Subcutaneous adipose tissue (tissue), 4 donors: ENCODE results near the gene TP53BP1. TPM values are rescaled to one million over a fixed set of nuclear protein-coding genes. Genes with fewer than 3 reads are reported as not detected.

ENCODE experiments used
- total RNA-seq, 4 donors: library from RNA; depleted of rRNA; stranded (reverse); fragments of >200 nt; gene quantifications; one replicate each; pipeline ENCODE4 v1.1.0, GENCODE V29; 2016
- TF ChIP-seq, protein P1 (sequence below): fragments of 450-650 bp; IDR thresholded peaks from one replicate; pipeline ENCODE4 v1.5.1; 2016; ENCODE audit warnings: low read depth, mild to moderate bottlenecking, control low read depth, antibody characterized with exemption, moderate library complexity

TP53BP1 gene
- total RNA-seq, 4 donors from 2014 or later, result 29.3 to 49.5 (median 40.2) TPM

DNA sequence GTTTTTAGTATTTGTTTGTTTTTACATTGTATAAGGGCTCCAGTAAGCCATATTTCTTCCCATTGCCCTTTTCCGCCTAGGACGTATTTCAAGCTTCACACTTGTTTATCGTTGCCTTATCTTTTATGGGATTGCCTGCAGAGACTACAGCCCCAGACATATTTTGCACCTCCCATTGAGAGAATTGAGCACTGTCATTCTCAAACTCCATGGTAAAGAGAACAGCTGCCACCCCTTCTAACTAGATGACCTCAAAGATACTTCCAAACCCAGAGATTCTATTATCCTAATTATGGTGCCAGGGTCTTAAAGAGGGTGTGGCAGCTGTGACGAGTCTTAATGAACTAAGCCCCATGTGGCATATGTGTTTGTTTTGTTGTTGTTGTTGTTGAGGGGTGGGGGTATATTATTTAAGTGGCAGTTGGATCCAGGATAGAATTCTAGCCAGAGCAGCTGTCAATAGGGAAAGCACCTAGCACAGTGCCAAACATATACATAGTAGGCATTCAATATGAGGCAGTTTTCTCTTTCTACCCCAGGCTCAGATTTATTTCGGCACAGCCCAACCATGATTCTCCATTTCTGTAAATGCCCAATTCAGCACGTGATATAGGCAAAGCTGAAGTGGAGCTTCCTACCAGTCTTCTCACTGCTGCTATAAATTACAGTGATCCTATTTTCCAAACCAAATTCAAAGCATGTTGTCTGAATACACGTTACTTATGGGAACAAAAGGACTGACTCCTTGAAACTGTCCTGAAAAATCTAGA, 932 bp upstream of the TP53BP1 start:
- TF ChIP-seq, protein P1, sequence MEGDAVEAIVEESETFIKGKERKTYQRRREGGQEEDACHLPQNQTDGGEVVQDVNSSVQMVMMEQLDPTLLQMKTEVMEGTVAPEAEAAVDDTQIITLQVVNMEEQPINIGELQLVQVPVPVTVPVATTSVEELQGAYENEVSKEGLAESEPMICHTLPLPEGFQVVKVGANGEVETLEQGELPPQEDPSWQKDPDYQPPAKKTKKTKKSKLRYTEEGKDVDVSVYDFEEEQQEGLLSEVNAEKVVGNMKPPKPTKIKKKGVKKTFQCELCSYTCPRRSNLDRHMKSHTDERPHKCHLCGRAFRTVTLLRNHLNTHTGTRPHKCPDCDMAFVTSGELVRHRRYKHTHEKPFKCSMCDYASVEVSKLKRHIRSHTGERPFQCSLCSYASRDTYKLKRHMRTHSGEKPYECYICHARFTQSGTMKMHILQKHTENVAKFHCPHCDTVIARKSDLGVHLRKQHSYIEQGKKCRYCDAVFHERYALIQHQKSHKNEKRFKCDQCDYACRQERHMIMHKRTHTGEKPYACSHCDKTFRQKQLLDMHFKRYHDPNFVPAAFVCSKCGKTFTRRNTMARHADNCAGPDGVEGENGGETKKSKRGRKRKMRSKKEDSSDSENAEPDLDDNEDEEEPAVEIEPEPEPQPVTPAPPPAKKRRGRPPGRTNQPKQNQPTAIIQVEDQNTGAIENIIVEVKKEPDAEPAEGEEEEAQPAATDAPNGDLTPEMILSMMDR, result no peak

DNA sequence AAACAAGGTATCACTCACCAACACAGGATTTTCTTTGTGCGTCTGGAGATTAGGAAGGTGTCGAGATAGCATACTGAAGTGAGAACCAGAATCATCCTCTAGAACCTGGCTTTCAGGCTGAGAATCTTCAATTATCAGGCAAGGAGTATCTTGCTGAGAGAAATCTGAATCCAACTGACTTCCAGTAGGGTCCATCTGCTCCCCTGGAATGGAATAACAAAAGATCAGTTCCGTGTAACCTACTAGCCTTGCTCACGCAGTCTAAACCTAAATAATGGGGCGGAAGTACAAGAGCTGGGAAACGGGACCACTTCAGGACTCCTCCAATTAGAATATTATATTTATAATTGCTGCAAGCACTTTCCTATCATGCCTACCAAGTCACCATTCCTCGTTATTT, 690 bp downstream of the TP53BP1 start:
- TF ChIP-seq, protein P1, result no peak

DNA sequence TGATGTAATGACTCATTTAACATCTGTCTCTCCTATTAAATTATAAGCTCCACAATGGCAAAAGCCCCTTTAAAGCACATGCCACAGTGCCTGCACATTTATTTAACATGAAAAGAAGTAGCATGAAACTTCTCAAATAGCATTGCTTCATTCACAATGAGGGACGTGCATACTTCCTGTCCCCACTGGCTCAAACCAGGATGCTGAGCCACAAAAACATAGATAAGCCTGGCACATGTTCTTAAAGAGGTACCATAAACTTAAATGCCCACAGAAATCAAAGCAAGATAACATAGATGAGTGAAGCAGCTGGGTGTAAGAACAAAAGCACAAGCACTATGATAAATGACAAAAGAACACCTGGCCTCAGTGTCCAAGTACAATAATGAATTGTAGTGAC, 3.8 kb downstream of the TP53BP1 start:
- TF ChIP-seq, protein P1, result no peak

DNA sequence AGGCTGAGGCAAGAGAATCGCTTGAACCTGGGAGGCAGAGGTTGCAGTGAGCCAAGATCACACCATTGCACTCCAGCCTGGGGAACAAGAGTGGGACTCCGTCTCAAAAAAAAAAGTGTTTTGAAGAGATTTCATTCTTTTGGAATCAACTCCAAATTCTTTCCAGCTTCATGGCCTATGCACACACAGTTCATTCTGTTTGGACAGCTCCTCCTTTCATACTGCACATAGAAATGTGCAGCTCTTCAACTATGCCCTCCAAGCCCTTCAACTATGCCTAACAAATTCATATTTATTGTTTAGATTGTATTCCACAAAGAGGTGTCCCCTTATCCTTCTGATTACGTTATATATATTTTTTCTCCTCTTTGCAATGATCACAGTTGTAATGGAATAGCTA, 4.2 kb downstream of the TP53BP1 start:
- TF ChIP-seq, protein P1, result no peak

DNA sequence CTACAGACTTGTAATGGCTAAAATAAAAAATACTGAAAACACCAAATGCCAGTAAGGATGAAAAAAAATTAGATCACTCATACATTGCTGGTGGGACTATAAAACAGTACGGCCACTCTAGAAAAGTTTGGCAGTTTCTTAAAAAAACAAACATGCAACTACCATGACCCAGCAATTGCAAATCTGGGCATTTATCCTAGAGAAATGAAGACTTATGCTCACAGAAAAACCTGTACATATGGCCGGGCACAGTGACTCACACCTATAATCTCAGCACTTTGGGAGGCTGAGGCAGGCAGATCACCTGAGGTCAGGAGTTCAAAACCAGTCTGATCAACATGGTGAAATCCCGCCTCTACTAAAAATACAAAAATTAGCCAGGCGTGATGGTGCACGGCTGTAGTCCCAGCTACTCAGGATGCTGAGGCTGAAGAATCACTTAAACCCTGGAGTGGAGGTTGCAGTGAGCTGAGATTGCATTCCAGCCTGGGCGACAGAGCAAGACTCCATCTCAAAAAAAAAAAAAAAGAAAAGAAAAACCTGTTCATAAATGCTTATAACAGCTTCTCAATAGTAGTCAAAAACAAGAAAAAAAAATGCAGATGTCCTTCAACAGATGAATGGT, 5.6 kb downstream of the TP53BP1 start:
- TF ChIP-seq, protein P1, result no peak

DNA sequence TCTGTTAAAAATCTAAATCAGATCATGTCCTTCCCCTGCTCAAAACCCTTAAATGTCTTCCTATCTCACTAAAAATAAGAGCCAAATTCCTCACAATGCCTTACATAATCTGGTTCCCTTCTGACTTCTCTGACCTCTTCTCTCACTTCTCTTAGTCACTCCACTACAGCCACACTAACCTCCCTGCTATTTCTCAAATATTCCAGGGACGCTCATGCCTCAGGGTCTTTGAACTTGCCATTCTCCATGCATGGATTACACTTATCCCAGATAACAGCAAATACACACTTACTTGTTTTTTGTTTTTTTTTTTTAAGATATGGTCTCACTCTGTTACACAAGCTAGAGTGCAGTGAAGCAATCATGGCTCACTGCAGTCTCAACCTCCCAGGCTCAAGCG, 8.5 kb downstream of the TP53BP1 start:
- TF ChIP-seq, protein P1, result no peak

DNA sequence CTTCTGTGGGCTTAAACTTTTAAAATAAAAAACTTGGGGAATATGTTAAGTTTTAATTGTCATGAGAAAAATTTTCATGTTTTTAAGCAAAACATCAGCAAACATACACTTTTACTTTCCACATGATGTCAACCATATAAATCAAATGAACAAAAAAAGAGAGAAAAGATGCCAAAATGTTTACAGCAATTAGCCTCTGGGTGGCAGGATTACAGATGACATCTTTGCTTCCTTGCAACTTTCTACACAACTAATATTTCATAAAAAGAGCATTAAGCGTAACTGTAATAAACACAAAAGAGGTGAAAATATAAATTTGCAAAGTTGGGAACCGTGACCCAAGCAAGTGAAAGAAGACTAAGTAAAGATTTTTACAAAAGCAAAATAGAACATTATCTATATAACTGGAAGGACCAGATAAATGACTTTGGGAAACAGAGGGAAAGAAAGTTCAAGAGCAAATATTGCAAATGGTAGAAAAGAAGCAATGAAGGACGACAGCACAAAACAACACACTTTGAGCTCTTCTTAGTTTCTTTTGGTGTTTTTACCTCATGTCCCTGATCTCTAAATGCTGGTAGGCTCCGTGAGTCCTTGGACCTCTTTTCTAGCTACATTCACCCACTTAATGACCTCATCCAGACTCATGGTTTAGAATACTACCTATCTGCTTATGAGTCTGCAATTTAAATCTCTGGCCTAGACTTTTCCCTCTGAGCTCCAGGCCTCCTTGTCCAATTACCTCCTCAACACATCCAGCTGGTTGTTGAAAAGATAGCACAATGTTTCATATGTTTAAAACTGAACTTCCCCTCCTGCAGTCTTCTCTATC, 9.4 kb downstream of the TP53BP1 start:
- TF ChIP-seq, protein P1, result no peak
